Measurements from ENCODE around the gene PCDHAC1.

DNA sequence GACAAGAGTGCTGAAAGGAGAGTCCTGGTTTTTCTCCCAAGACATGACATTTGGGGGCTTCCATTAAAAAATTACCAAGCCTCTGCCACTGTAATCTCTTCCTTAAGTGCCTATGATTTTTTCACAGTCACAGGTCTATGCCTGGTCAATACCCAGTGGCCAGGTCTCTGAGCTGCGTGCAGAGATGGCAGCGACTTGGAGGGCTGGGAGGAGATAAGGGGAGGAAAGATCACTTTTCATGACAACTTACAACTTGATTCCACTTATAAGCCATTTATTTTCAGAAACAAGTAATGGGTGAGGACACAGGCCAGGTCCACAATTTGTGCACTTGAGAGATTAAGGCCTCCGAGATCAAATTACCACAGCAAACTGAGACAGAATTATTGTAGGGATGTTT, 38.3 kb downstream of the PCDHAC1 start:
- TF ChIP-seq CTCF (IDR thresholded peaks at IDR 0.05): no peak
- no peak for TF ChIP-seq POLR2AphosphoS5 (IDR thresholded peaks at IDR 0.05)
- TF ChIP-seq POLR2A (IDR thresholded peaks at IDR 0.05): no peak

All from breast epithelium (tissue), 3 donors.